NCI-H2227 treated with DMSO at 0.1 percent for 48 hours (cell line): ENCODE results near the gene LRRC2.
A peak's percentile ranks its signal among the peaks of the same experiment; 100 is the strongest.
"Not testable (repeated sequence)": the region's sequence is repeated elsewhere in the genome, so short reads cannot be mapped to it uniquely, and the experiment has no call there.

ENCODE experiments used
- DNase-seq: peaks from one replicate; lab custom pipeline; 2025; lab: John Stamatoyannopoulos, UW

The LRRC2 gene

DNA sequence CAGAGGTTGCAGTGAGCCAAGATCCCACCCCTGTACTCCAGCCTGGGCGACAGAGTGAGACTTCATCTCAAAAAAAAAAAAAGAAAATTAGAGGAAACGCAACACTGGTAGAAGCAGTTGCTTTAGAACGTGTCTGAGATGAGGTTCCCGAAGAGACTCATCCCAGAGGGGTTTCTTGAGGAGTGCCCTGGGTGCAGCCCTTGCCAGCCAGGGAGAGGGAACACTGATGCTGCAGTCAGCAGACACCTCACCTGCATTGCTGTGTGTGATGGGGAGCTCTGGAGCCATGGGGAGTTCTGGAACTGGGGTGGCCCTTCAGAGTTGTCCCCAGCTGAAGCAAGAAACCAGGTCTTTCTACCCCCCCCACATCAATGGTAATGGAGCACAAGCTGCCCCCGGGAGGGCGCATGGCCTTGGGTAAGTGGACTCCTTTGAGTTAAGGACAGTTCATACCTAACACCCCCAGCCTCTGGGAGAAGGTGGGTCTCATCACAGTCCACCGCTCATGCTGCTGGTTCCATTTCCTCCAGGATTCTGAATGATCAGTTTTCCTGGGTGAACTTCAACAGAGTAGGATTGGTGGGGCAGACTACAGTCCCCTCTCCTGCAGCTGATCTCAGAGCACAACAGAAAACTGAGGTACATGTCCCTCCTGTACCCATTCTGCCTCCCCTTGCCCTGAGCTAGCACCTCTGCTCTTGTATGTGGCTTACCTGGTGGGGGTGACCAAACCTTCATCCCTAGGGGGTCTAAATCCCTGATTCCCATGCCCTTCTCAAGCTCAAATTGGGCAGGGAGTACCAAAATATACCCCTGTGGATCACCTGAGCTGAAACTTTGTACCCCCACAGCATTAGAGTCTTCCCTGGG lies 18.7 kb upstream of the LRRC2 start:
- DNase-seq, result no peak

DNA sequence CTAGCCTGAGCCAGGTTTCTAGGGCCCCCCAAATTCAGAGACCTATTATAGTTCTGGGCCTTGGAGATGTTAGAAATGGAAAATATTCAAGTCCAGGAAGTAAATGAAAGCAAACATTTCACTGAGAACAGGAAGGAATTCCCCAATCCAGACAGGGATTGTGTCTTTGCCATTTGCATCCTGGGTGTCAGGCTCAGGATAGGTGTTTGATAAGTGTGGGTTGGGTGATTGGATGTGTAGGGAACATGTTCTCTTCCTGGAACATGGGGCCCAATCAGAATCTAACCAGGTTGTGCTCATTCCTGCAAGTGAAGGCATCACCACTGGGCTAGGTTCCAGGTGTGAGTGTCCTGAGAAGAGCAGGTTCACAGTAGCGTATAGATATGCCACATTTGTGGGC lies 14.6 kb upstream of the LRRC2 start:
- no peak for DNase-seq

DNA sequence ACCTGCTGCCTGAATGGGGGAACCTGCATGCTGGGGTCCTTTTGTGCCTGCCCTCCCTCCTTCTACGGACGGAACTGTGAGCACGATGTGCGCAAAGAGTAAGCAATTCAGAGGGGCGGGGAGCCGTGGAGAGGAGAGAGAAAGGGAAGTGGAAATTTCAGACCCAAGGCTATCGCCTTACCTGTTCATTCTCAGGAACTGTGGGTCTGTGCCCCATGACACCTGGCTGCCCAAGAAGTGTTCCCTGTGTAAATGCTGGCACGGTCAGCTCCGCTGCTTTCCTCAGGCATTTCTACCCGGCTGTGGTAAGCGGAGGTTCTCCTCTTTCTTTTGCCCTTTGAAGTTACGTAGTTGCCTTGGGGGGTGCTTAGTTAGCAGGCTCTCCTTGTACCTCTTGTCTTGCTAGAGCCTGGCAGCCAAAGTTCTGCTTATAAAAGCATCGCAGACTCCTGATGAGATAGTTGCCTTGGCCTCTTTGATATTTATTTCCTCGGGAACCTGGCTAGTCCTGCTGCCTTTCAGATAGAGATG lies 13.7 kb upstream of the LRRC2 start:
- DNase-seq, result no peak

DNA sequence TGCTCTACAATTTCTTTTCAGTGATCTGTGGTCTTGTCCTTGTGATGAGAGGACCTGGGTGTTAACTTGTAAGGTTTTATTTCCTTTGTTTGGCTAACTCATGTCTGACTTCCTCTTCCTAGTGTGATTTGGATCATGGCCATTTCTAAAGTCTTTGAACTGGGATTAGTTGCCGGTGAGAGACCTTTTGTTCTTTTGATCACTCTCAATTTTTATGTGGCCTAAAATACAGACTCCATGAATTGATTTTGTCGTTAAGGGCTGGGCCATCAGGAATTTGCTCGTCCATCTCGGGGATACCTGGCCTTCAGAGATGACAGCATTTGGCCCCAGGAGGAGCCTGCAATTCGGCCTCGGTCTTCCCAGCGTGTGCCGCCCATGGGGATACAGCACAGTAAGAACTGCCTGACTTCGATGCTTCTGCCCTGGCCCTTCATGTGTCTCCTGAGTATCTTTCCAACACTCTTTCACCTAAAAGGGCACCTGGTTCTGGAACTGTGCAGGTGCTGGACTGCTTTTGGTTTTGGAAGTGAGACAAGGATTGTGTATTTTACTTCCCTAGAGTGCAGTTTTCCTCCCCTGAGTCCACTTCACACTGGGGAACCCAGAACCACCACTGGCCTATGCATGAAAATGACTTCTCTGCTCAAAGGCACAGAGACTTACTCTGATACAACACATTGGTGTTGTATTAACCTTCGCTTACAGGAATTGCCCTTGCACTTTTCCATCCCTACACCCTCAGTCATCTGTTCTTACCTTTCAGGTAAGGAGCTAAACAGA lies 13.1 kb upstream of the LRRC2 start:
- no peak for DNase-seq

DNA sequence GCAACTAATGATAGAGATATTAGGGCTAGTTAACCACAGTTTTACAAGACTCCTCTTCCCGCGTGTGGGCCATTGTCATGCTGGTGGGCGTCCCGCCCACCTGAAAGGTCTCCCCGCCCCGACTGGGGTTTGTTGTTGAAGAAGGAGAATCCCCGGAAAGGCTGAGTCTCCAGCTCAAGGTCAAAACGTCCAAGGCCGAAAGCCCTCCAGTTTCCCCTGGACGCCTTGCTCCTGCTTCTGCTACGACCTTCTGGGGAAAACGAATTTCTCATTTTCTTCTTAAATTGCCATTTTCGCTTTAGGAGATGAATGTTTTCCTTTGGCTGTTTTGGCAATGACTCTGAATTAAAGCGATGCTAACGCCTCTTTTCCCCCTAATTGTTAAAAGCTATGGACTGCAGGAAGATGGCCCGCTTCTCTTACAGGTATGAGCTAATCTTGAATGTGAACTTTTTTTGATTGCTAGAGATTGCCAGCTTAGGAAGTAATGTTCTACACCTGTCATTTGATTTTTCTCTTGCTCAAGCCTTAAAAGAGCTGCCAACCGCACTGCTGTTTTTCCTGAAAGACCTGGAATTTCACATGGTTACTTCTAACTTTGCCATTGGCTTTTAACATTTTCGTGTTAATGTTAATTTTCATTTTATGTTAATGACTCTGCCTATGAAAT lies 11.6 kb upstream of the LRRC2 start:
- not testable (repeated sequence) for DNase-seq

DNA sequence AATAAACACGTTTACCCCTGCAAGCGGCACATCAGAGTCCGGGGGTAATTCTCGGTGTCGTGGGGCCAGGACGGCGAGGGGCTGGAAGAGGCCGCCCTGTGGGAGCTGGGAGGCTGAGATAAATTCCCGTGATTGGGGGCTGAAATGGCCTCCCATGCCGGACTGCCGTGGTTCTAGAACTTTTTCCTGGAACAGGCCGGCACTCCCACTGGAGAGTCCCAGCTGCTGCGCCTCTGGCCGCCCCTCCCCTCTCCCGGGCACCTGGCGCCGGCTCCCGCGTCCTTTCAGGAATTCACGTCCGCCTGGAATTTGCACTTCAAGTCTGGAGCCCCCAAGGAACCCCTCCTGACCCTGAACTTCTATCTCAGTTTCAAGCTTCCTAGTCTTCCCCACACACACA lies 10.8 kb upstream of the LRRC2 start:
- no peak for DNase-seq

DNA sequence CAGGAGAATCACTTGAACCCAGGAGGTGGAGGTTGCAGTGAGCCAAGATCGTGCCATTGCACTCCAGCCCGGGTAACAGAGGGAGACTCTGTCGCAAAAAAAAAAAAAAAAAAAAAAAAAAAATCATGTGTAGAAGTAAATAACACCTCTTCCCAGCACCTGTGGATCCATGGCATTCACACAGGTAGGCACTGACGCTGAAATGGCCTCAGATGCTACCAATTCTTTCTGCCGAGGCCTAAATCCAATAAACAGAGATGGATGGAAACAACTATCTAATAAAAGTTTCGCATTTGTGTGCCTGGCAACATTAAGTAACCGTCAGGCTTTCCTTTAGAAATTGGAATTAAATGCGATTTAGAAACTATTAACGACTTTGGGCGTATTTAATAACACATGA lies 10.3 kb upstream of the LRRC2 start:
- no peak for DNase-seq

DNA sequence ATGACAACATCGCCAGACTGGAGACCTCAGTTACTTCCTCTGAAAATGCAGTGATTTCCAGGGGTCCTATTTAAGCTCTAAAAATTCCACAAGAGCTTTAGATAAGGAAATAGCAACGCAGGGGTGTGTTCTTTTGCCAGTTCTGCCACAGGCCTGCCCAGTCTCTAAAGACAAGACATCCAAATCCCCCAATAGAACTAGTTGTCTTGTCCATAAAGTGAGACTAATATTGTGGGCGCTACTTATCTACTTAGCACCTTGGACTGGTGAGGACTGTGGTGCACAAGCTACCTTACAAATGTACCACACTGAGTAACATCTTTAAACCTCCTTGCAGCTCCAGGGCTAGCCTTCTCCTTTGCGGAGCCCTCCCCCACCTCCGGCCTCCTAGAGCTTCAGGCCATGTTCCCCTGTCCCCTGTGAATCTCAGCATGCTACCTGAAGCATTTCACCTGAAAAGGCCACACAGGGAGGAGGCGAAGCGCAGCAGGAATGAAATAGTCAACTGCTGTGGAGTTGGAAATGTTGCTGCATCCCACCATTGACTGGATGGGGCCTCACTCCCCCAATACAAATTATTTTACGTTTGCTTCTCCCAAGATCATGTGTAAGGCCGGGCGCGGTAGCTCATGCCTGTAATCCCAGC lies 9.6 kb upstream of the LRRC2 start:
- no peak for DNase-seq

DNA sequence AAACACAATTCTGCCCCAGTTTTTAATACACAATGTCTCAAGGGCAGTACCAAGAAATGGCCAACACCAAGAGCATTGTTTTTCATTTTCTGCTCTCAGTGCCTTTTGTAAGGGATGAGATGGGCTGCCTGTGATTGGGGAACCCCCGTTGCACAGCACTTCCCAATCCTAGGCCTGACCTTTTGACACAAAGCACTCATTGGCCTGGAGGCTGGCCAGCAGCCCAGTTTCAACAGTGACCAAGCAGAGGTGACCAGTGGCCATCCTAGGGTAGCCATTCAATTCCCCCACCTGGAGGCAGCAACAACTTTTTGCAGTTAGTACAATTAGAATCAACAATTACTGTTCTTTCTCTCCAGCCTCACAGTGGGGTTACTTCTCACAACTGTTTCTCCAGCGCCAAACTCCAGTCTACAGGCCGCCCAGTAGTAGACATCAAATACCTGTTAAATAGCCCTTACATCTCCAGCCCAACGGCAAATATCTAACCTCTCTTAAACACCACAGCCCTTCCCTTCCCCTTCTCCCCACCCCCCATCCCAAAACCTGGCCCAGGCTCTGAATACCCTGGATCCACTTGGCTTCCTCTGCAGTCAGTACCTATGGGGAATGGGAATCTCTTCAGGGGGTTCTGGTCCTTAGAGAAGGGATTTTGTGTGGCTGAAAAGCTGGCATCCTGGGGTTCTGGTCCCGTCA lies 8.9 kb upstream of the LRRC2 start:
- DNase-seq, result no peak

DNA sequence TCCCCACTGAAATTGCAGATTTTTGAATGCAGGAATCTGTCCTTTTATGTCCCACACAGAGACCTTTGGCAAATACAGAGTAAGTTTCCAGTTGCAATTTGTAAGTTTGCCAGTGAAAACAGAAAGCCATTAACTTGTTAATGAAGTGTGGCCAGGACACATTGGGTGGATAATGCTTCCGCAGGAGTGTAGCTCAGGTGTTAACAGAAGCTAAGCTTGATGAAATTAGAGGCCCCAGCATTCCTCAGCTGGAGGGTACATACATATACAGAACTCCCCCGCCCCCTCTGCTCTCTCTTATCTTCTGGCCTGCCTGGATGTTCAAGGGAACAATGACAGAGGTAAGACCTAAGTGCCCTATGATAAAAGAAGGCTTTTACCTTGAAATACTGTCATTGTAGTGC lies 8.1 kb upstream of the LRRC2 start:
- DNase-seq, result no peak

DNA sequence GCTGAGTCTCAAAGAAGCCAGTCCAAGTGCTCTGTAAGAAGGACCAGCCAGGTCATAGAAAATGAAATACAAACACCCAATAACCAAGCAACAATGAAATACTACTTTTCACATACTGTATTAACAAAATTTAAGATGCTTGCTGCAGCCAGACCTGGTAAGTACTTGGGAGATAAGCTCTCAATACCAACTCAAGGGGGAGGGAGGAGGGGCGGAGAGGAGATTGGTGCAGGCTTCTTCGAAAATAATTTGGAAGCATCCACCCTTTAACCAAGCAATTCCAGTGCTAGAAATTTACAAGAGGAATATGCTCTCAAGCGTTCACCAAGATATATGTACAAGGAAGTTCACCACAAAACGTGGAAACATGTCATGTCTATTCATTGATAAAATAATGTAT lies 7.6 kb upstream of the LRRC2 start:
- no peak for DNase-seq

DNA sequence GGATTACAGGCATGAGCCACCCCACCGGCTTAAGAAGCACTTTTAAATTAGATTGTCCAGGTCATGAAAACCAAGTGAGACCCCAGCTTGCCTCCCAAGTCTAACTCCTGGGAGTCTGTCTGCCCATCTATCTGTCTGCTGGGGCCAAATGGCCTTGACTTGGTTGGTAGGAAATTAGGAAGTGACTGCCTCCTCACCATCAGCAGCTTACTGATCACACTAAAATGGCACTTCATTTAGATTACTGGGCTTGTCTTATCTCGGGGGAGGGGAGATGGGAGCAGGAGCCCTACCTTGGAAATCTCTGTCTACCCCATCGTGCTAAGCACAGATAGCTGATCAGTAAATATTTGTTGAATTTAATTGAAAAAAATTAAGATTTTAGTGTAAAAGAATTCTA lies 5.6 kb upstream of the LRRC2 start:
- no peak for DNase-seq

DNA sequence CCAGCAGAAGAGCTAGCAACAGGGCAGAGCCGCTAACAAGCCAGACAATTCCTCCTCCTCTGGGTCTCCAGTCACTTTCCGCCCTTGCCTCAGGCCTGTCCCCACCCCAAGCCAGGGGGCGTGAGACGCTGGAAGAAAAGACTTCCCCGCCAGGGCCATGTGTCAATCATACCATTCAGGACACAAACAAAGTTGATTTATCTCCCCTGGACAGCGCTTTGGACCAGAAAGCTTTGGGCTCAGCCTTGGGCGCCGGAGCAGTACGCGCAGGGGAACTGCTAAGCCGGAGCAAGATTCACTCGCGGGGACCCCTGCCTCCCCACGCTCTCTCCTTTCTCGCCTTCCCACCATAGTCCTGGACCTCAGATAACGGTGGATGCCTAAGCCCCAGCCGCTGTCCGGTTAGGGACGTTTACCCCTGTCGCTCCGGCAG lies 479 bp downstream of the LRRC2 start:
- peak; percentile 5 for DNase-seq

DNA sequence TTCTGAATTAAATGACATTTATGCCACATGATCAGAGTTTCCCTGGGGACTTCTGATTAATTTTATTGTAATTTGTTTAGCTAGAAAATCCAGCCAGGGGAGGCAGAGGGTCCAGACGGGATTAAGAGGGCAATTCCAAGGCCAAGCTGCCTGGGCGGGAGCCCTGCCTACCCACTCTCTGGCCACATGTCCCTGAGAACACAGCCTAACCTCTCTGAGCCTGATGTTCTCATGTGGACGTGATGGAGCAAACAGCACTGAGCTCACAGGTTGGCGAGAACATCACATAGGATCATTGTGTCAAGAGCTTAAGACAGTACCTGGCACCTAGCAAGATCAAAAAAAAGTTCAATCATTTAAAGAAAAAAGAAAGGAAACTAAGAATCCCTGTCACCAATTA lies 1.0 kb downstream of the LRRC2 start:
- DNase-seq, result no peak

DNA sequence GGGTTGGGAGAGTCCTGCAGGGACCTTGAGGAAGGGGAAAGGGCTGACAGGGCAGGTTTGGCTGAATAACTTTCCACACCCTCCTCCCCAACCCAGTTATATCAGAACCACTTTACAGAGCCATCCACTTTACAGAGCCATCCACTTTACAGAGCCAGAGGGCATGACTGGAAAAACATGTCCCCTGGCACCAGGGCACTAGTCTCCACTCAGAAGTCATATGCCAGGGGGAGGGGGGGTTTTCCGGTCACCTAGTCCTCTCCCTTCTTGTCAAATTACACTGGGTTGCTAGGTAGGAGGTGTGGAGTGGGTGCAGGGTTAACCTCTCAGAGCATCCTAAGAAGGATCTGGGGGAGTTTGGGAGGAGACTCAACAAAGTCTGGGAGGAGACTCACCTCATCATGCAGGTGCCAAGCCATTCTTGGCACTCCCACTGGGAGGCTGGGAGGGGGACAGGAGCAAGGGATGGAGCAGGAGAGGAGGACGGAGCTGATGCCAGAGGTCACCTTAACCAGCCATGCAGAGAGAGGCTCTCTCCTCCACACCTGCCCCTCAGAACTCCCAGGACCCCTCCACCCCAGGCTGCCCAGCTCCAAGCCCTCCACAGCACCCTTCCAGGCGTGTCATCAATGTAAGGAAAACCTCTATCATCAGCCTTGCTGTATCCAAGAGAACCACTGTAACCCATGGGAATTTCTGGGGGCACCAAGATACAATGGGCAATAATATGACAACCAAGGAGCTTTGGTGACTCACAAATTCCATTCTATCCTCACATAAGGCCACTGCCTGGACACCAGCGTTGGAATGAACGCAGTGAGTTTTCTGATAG lies 1.7 kb downstream of the LRRC2 start:
- DNase-seq, result no peak

DNA sequence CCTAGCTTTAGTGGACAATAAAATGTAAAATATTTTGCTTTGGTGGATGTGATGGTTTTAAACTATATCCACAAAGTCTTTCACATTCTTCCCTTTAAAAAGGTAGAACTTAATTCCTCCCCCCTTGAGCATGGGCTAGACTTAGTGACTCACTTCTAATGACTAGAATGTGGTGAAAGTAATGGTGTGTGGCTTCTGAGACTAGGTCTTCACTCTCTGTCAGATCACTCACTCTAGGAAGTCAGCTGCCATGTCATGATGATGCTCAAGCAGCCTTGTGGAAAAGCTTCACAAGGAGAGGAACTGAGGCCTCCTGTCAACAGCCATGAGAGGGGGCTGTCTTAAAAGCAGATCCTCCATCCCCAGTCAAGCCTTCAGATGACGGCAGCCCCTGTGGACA lies 4.2 kb downstream of the LRRC2 start:
- DNase-seq, result no peak

DNA sequence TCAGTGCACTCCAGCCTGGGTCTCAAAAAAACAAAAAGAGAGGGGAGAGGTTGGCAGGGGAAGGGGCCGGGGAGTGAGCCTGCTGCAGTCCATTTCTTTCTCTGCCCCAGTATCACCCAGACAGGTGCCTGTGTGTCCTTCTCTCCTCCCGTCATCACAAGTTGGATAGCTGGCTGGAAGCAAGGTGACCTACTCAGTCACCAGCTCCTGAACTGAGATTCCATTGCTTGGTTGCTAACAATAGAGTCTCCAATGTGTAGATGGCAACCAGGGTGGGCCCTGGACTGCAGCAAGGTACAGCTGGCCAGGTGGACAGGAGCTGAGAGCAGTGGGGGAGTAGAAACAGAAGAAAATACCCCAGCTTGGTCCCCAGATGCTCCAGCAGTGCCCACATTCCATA lies 4.6 kb downstream of the LRRC2 start:
- no peak for DNase-seq

DNA sequence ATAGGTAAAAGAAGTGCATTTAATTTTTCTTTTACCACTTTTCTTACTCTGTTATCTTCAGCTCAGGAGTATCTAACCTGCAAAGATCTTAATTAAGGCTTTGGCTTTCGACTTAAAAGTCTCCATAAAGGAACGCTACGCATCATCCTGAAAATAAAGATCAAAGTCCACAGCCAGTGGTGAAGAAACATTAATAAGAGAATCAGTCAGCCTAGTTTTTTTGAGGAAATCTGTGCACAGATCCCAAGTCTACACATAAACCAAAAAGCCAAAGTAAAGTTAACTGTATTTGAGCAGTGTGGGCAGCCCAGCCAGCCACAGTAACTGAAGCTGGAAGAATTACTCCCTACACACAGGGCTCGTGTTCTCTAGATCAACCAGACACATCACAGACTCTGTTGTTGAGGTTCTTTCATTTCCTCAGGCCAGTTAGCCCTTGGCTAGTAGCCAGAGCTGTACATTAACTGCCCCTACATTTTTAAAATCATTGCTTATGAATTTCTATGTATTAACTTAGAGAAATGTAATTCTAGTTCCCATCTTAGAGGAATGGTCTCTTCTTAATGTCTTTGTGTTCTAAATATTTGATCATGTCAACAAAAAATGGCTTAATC lies 6.9 kb downstream of the LRRC2 start:
- DNase-seq, result no peak

DNA sequence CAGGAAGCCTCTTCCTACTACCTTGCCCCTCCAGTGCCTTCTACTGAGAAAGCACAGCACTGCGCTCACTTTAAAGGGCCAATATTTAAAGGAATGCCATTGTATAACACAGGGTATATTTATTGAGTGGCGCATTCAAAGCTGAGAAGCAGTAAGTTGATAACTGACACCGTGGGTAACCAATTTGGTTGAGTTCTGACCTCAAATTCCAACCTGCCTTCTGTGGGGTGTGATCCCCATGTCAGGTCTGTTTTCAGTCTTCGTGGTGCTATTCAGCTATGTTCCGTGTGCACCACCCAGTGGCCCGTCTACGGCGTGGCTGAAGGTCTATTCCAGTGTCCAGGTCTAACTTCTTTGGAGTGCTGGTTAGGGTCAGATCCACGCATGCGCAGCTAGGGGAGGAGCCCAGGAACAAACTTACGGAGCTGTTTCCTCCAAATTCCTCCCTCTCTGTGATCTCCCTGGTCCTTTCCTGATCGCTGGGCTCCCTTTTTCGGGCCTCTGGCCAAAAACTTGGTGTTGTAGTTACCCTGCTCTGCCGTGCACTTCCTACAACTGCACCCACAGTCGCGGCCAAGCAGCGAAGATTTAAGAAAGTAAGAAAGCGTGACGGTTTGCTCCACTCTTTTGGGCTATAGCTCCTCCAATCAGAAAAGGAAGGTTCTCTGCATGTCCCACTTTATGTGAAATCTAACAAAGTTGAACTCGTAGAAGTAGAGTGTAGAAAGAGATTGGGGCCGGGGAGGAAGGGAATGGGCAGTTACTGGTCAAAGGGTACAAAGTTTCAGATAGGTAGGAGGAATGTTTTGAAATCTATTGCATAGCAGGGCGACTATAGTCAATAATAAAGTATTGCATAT lies 7.7 kb downstream of the LRRC2 start:
- DNase-seq, result peak; percentile 71
